ENCODE results near the gene SLC25A17.
A peak's percentile ranks its signal among the peaks of the same experiment; 100 is the strongest.
"Not testable (repeated sequence)": the region's sequence is repeated elsewhere in the genome, so short reads cannot be mapped to it uniquely, and the experiment has no call there.

SLC25A17 gene
- long read RNA-seq, donor 1, transcript SLC25A17-210 (9 exons, 2,262 nt) = major isoform, 20 of 20 reads
- long read RNA-seq, donor 1, partial matches to known transcripts = 0 of 20 reads
- long read RNA-seq, donor 1, other reads (novel, unspliced or antisense) = 0 of 20 reads
- long read RNA-seq, donor 2, transcript SLC25A17-210 (9 exons, 2,262 nt) = major isoform, 7 of 7 reads
- long read RNA-seq, donor 2, partial matches to known transcripts = 0 of 7 reads
- long read RNA-seq, donor 2, other reads (novel, unspliced or antisense) = 0 of 7 reads
- long read RNA-seq, donor 3, transcript SLC25A17-210 (9 exons, 2,262 nt) = major isoform, 5 of 10 reads
- long read RNA-seq, donor 3, partial matches to known transcripts = 0 of 10 reads
- long read RNA-seq, donor 3, other reads (novel, unspliced or antisense) = 5 of 10 reads
- long read RNA-seq, donor 4, transcript SLC25A17-210 (9 exons, 2,262 nt) = major isoform, 6 of 6 reads
- long read RNA-seq, donor 4, partial matches to known transcripts = 0 of 6 reads
- long read RNA-seq, donor 4, other reads (novel, unspliced or antisense) = 0 of 6 reads
- long read RNA-seq, donor 5, transcript SLC25A17-210 (9 exons, 2,262 nt) = major isoform, 7 of 9 reads
- long read RNA-seq, donor 5, partial matches to known transcripts = 0 of 9 reads
- long read RNA-seq, donor 5, other reads (novel, unspliced or antisense) = 0 of 9 reads
- long read RNA-seq, donor 6, transcript SLC25A17-210 (9 exons, 2,262 nt) = major isoform, 9 of 9 reads
- long read RNA-seq, donor 6, partial matches to known transcripts = 0 of 9 reads
- long read RNA-seq, donor 6, other reads (novel, unspliced or antisense) = 0 of 9 reads
- long read RNA-seq, donor 7, transcript SLC25A17-210 (9 exons, 2,262 nt) = major isoform, 9 of 11 reads
- long read RNA-seq, donor 7, partial matches to known transcripts = 0 of 11 reads
- long read RNA-seq, donor 7, other reads (novel, unspliced or antisense) = 0 of 11 reads
- long read RNA-seq, donor 8, transcript SLC25A17-210 (9 exons, 2,262 nt) = major isoform, 8 of 10 reads
- long read RNA-seq, donor 8, partial matches to known transcripts = 0 of 10 reads
- long read RNA-seq, donor 8, other reads (novel, unspliced or antisense) = 0 of 10 reads

- DNase-seq = peak; percentile 79
Observed at GRCh38 chr22:40818747-40819598, at the start of gene SLC25A17. Gene SLC25A17, minus strand, starts transcription at chr22:40819346. Its CDS starts 98 bp downstream, at chr22:40819248.

GRCh38 chr22:40868379-40868778 is 49.2 kb upstream of the SLC25A17 start:
- DNase-seq = not testable (repeated sequence)

- no peak for DNase-seq
Observed at GRCh38 chr22:40867109-40867508, 48.0 kb upstream of the SLC25A17 start.

- DNase-seq = no peak
Observed at GRCh38 chr22:40862537-40862936, 43.4 kb upstream of the SLC25A17 start.

GRCh38 chr22:40862013-40862412 is 42.9 kb upstream of the SLC25A17 start, which contains the start of gene DNAJB7:
Gene DNAJB7, minus strand, starts transcription at chr22:40862113. Its CDS starts 119 bp downstream, at chr22:40861994.
- no peak for DNase-seq

- DNase-seq = no peak
Observed at GRCh38 chr22:40857309-40857855, 38.2 kb upstream of the SLC25A17 start.

GRCh38 chr22:40856513-40857308 is 37.6 kb upstream of the SLC25A17 start, which contains the start of the genes ST13 and XPNPEP3:
Gene ST13, minus strand, starts transcription at chr22:40856639. Its CDS starts 99 bp downstream, at chr22:40856540.
Gene XPNPEP3, plus strand, starts transcription at chr22:40857148. Its CDS starts 34 bp downstream, at chr22:40857182.
- peak; percentile 98 for DNase-seq

- peak; percentile 84 for DNase-seq
Observed at GRCh38 chr22:40855979-40856512, 36.9 kb upstream of the SLC25A17 start.

- DNase-seq = no peak
Observed at GRCh38 chr22:40855071-40855978, 36.2 kb upstream of the SLC25A17 start.

GRCh38 chr22:40853961-40854360 is 34.8 kb upstream of the SLC25A17 start:
- no peak for DNase-seq

GRCh38 chr22:40853333-40853732 is 34.2 kb upstream of the SLC25A17 start:
- DNase-seq = no peak

- DNase-seq = not testable (repeated sequence)
Observed at GRCh38 chr22:40845816-40846215, 26.7 kb upstream of the SLC25A17 start.

- no peak for DNase-seq
Observed at GRCh38 chr22:40844951-40845350, 25.8 kb upstream of the SLC25A17 start.

GRCh38 chr22:40838486-40838885 is 19.3 kb upstream of the SLC25A17 start:
- DNase-seq = no peak

GRCh38 chr22:40834619-40835018 is 15.5 kb upstream of the SLC25A17 start:
- no peak for DNase-seq

- no peak for DNase-seq
Observed at GRCh38 chr22:40829131-40829530, 10.0 kb upstream of the SLC25A17 start.

GRCh38 chr22:40826984-40827741 is 8.0 kb upstream of the SLC25A17 start:
- no peak for DNase-seq

- DNase-seq = not testable (repeated sequence)
Observed at GRCh38 chr22:40826292-40826691, 7.1 kb upstream of the SLC25A17 start.

All from right kidney (tissue), 9 donors.